ENCODE measurements around the gene COPA.
"Not testable (repeated sequence)": the region's sequence is repeated elsewhere in the genome, so short reads cannot be mapped to it uniquely, and the experiment has no call there.

Gene COPA

GRCh38 chr1:160325252-160325651 lies 17.8 kb downstream of the COPA start:
- DNase-seq, result no peak

GRCh38 chr1:160322831-160323230 lies 20.2 kb downstream of the COPA start:
- no peak for DNase-seq

GRCh38 chr1:160315359-160315758 lies 27.7 kb downstream of the COPA start:
- DNase-seq, result no peak

GRCh38 chr1:160309571-160309970 lies 33.5 kb downstream of the COPA start:
- no peak for DNase-seq

- DNase-seq, result no peak
Measured at GRCh38 chr1:160309185-160309557, 33.9 kb downstream of the COPA start.

- no peak for DNase-seq
Measured at GRCh38 chr1:160308451-160309184, 34.4 kb downstream of the COPA start.

- DNase-seq, result no peak
Measured at GRCh38 chr1:160307118-160307791, 35.8 kb downstream of the COPA start.

GRCh38 chr1:160300173-160300572 lies 42.9 kb downstream of the COPA start:
- DNase-seq, result no peak

GRCh38 chr1:160296036-160296435 lies 47.0 kb downstream of the COPA start:
- no peak for DNase-seq

- no peak for DNase-seq
Measured at GRCh38 chr1:160293020-160293968, 49.8 kb downstream of the COPA start.

GRCh38 chr1:160291248-160292220 lies 51.5 kb downstream of the COPA start:
- DNase-seq, result peak; percentile 74

GRCh38 chr1:160287769-160288168 lies 55.3 kb downstream of the COPA start:
- not testable (repeated sequence) for DNase-seq

GRCh38 chr1:160285506-160285905 lies 57.5 kb downstream of the COPA start:
- DNase-seq, result no peak

GRCh38 chr1:160284782-160285344 lies 58.2 kb downstream of the COPA start, which contains the start of gene PEX19:
Gene PEX19, minus strand, starts transcription at chr1:160285133. Its CDS starts 9 bp downstream, at chr1:160285124.
- DNase-seq, result peak; percentile 95

- DNase-seq, result peak; percentile 63
Measured at GRCh38 chr1:160284220-160284781, 58.7 kb downstream of the COPA start.

GRCh38 chr1:160282807-160283206 lies 60.2 kb downstream of the COPA start:
- no peak for DNase-seq

GRCh38 chr1:160277987-160278386 lies 65.1 kb downstream of the COPA start:
- DNase-seq, result no peak

GRCh38 chr1:160277330-160277729 lies 65.7 kb downstream of the COPA start:
- DNase-seq, result no peak

GRCh38 chr1:160271025-160271424 lies 72.0 kb downstream of the COPA start:
- DNase-seq, result no peak

- DNase-seq, result no peak
Measured at GRCh38 chr1:160267284-160267991, 75.6 kb downstream of the COPA start.
